Loucy (cell line): ENCODE results near the gene PSMG3.

Experiments
- EZH2phosphoT487 ChIP-seq: fragments of 200-600 bp; IDR thresholded peaks from 2 replicates; pipeline ENCODE4 v1.6.1; 2018; ENCODE audit warnings: antibody characterized with exemption, mild to moderate bottlenecking, moderate library complexity, borderline replicate concordance
- TF ChIP-seq, protein P1 (sequence below): fragments of 200-600 bp; sonication (generic); conservative IDR thresholded peaks from 2 replicates; pipeline ENCODE4 v1.5.1; 2014; ENCODE audit warnings: mild to moderate bottlenecking, antibody characterized with exemption, low read length

DNA sequence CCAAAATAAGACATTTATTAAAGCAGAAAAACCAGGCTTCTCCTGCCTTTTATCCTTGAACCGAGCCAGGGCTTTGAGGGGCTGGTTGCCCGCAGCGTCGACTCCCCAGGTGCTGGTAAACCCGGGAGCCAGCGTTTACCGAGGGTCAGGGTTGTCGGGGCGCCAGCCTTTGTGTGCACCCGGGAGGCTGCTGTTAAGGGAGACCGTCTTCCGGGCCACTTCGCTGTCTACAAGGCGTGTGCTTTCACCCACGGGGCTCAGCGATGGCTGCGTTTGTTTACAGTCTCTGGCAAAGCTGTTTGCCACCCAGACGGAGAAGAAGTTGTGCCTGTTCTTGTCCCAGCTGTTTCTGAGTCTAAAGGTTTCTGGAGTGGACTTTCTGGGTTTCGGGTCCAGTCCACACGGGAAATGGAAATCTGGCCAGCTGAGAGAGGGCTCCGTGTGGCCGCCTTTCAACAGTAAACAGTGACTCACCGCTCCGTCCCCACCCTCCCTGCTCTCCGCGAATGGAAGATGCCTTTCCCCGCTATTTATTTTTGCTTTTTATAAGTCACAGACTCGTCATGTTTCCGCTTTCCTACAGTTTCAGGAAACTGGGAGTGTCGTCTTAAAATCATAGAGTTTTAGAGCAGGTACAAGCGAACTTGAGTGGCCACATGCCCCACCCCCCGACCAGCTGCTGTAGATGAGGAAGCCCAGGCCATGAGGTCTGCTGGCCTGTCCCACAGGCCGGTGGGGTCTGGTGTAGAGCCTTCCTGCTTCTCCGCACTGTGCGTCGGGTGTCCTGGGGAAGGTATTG, 37.2 kb downstream of the PSMG3 start:
- no peak for TF ChIP-seq EZH2phosphoT487
- TF ChIP-seq, protein P1, sequence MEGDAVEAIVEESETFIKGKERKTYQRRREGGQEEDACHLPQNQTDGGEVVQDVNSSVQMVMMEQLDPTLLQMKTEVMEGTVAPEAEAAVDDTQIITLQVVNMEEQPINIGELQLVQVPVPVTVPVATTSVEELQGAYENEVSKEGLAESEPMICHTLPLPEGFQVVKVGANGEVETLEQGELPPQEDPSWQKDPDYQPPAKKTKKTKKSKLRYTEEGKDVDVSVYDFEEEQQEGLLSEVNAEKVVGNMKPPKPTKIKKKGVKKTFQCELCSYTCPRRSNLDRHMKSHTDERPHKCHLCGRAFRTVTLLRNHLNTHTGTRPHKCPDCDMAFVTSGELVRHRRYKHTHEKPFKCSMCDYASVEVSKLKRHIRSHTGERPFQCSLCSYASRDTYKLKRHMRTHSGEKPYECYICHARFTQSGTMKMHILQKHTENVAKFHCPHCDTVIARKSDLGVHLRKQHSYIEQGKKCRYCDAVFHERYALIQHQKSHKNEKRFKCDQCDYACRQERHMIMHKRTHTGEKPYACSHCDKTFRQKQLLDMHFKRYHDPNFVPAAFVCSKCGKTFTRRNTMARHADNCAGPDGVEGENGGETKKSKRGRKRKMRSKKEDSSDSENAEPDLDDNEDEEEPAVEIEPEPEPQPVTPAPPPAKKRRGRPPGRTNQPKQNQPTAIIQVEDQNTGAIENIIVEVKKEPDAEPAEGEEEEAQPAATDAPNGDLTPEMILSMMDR: no peak
